Measurements from ENCODE around the gene CFHR1. TPM values are rescaled to one million over a fixed set of nuclear protein-coding genes. Genes with fewer than 3 reads are reported as not detected.
A peak's percentile ranks its signal among the peaks of the same experiment; 100 is the strongest.
"Not testable (repeated sequence)": the region's sequence is repeated elsewhere in the genome, so short reads cannot be mapped to it uniquely, and the experiment has no call there.

CFHR1 gene
- total RNA-seq, 1 donor from 2014 or later: not detected

DNA sequence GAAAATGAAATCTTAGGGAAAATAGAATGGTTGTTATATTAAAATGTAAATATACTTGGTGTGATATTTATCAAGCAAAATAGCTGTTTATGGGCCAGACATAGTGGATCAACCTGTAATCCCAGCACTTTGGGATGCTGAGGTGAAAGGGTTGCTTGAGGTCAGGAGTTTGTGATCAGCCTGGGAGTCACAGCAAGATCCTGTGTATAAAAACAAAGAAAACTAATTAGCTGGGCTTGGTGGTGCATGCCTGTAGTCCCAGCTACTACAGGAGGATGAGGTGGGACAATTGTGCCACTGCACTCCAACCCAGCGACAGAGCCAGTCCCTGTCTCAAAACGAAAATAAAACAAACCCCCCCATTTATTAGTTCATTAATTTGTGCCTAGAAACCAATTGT is 21.6 kb upstream of the CFHR1 start:
- H3K27me3 ChIP-seq: no peaks in the 10 kb centered on the region
- ATAC-seq: no peak

DNA sequence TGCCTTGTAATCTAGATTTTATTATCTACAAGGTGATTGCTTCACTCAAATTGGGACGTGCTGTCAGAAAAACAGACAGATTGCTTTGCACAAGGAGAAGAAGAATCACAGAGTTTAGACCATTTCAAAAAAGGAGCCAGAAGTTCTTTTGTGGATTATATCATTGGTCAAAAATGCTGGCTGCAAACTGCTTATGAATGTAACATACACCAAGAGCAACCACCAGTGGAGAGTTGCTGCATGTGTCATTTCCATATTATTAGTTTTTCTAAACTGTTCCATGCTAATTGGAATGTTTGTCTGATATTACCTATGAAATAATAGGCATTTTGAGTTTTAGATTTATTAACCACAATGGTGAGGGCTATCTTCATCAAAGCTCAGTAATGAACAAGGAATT is 17.6 kb upstream of the CFHR1 start:
- H3K9me3 ChIP-seq; H3K27ac ChIP-seq; H3K36me3 ChIP-seq; H3K4me3 ChIP-seq; H3K27me3 ChIP-seq; intact Hi-C loops (cut with DNase I); ATAC-seq; DNase-seq; H3K4me1 ChIP-seq: not testable (repeated sequence)

More for the DNA sequence above, 21.6 kb upstream of the CFHR1 start:
- Histone ChIP-seq H3K27ac (no peak overlapping the region), H3K4me1 (no peaks in the 10 kb centered on the region), H3K4me3 (no peak overlapping the region), H3K9me3 (no peaks in the 10 kb centered on the region), H3K36me3 (no peaks in the 10 kb centered on the region)
- intact Hi-C loops (cut with DNase I): no loop called here
- no peak for DNase-seq
- TF ChIP-seq, protein P1, sequence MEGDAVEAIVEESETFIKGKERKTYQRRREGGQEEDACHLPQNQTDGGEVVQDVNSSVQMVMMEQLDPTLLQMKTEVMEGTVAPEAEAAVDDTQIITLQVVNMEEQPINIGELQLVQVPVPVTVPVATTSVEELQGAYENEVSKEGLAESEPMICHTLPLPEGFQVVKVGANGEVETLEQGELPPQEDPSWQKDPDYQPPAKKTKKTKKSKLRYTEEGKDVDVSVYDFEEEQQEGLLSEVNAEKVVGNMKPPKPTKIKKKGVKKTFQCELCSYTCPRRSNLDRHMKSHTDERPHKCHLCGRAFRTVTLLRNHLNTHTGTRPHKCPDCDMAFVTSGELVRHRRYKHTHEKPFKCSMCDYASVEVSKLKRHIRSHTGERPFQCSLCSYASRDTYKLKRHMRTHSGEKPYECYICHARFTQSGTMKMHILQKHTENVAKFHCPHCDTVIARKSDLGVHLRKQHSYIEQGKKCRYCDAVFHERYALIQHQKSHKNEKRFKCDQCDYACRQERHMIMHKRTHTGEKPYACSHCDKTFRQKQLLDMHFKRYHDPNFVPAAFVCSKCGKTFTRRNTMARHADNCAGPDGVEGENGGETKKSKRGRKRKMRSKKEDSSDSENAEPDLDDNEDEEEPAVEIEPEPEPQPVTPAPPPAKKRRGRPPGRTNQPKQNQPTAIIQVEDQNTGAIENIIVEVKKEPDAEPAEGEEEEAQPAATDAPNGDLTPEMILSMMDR (IDR thresholded peaks at IDR 0.05): no peak

DNA sequence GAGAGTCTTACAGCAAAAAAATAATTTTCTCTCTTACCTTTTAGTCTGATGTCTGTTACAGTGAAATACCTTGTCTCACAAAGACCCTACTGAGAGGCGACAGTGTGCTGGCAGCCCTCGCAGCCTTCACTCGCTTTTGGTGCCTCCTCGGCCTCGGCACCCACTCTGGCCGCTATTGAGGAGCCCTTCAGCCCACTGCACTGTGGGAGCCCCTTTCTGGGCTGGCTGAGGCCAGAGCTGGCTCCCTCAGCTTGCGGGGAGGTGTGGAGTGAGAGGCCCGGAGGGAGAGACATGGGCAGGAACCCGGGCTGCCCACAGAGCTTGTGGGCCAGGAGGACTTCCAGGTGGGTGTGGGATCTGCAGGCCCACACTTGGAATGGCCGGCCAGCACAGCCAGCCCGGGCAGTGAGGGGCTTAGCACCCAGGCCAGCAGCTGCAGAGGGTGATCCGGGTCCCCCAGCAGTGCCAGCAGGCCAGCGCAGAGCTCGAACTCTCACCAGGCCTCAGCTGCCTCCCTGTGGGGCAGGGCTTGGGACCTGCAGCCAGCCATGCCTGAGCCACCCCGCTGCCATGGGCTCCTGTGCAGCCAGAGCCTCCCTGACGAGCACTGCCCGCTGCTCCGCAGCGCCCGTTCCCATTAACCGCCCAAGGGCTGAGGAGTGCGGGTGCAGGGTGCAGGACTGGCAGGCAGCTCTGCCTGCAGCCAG is 10.8 kb upstream of the CFHR1 start:
- no peak overlapping the region for H3K4me3 ChIP-seq
- DNase-seq: peak; percentile 50
- ATAC-seq: no peak
- no peak overlapping the region for H3K27ac ChIP-seq
- intact Hi-C loops (cut with DNase I): no loop called here
- no peaks in the 10 kb centered on the region for H3K36me3 ChIP-seq
- no peaks in the 10 kb centered on the region for H3K27me3 ChIP-seq
- no peaks in the 10 kb centered on the region for H3K9me3 ChIP-seq
- no peaks in the 10 kb centered on the region for H3K4me1 ChIP-seq
- TF ChIP-seq, protein P1 (IDR thresholded peaks at IDR 0.05): no peak

GRCh38 chr1:196817442-196817841 is 2.1 kb upstream of the CFHR1 start:
- ATAC-seq; H3K4me1 ChIP-seq; DNase-seq; H3K27ac ChIP-seq; H3K27me3 ChIP-seq; H3K4me3 ChIP-seq; intact Hi-C loops (cut with DNase I); H3K36me3 ChIP-seq; H3K9me3 ChIP-seq: not testable (repeated sequence)

DNA sequence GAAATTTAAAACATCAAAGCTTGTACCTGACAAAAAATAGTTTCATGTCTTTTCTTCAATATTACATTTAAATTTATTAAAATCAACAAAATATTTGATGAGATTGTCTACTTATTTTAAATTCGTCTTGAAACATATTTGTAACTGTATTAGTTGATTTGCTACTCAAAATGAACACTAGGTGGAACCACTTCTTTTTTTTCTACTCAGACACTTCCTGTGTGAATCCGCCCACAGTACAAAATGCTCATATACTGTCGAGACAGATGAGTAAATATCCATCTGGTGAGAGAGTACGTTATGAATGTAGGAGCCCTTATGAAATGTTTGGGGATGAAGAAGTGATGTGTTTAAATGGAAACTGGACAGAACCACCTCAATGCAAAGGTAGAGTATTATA is 8.3 kb downstream of the CFHR1 start:
- H3K27ac ChIP-seq; H3K9me3 ChIP-seq; H3K4me3 ChIP-seq; DNase-seq; H3K27me3 ChIP-seq; H3K36me3 ChIP-seq; H3K4me1 ChIP-seq; intact Hi-C loops (cut with DNase I): not testable (repeated sequence)
- ATAC-seq: peak; percentile 64
- TF ChIP-seq, protein P1 (IDR thresholded peaks at IDR 0.05): peak; percentile 38

- H3K27ac ChIP-seq; H3K27me3 ChIP-seq; H3K36me3 ChIP-seq; H3K4me3 ChIP-seq; H3K4me1 ChIP-seq; H3K9me3 ChIP-seq; DNase-seq; ATAC-seq; intact Hi-C loops (cut with DNase I): not testable (repeated sequence)
Observed at GRCh38 chr1:196849613-196850492, 30.3 kb downstream of the CFHR1 start.

- H3K36me3 ChIP-seq: no peaks in the 10 kb centered on the region
- ATAC-seq (no peak), DNase-seq (no peak)
- H3K27ac ChIP-seq: no peak overlapping the region
- intact Hi-C loops (cut with DNase I): no loop called here
- no peaks in the 10 kb centered on the region for H3K4me1 ChIP-seq
- TF ChIP-seq, protein P1 (IDR thresholded peaks at IDR 0.05): no peak
- H3K4me3 ChIP-seq: no peak overlapping the region
- H3K27me3 ChIP-seq: no peaks in the 10 kb centered on the region
- H3K9me3 ChIP-seq: no peaks in the 10 kb centered on the region
Observed at GRCh38 chr1:196856053-196856452, 36.5 kb downstream of the CFHR1 start.
